Left ventricle myocardium inferior (tissue), 1 donor: Measurements from ENCODE around the gene SNX25. TPM values are rescaled to one million over a fixed set of nuclear protein-coding genes. Genes with fewer than 3 reads are reported as not detected.
"Not testable (repeated sequence)": the region's sequence is repeated elsewhere in the genome, so short reads cannot be mapped to it uniquely, and the experiment has no call there.

Source experiments
- DNase-seq: peaks from one replicate; pipeline ENCODE4 v3.0.0-alpha.2; 2020
- H3K27ac ChIP-seq: fragments of 200-600 bp; replicated peaks from 2 replicates; pipeline ENCODE4 v1.8.0; 2021
- H3K27me3 ChIP-seq: fragments of 200-600 bp; 2 replicates; pipeline ENCODE4 v1.8.0; 2021; ENCODE audit warnings: low read depth
- H3K36me3 ChIP-seq: fragments of 200-600 bp; 2 replicates; pipeline ENCODE4 v1.8.0; 2021
- H3K4me1 ChIP-seq: fragments of 200-600 bp; 2 replicates; pipeline ENCODE4 v1.8.0; 2021
- H3K4me3 ChIP-seq: fragments of 200-600 bp; 2 replicates; pipeline ENCODE4 v1.8.0; 2021; ENCODE audit warnings: mild to moderate bottlenecking, moderate library complexity
- H3K9me3 ChIP-seq: fragments of 200-600 bp; replicated peaks from 2 replicates; pipeline ENCODE4 v1.8.0; 2021
- CTCF ChIP-seq: fragments of 200-600 bp; IDR thresholded peaks from 2 replicates; pipeline ENCODE4 v1.8.0; 2021; ENCODE audit warnings: antibody characterized with exemption, mild to moderate bottlenecking, borderline replicate concordance
- intact Hi-C: fragments of 100-400 bp; cut with micrococcal nuclease; formaldehyde crosslinking; loops from one replicate; pipeline ENCODE4 v1.11.0; 2022
- total RNA-seq: library from RNA; stranded (reverse); fragmentation: NEBNext Ultra II Directional; extraction: Animal tissue kit (Norgen Biotek cat#: 25700); gene quantifications from one replicate; pipeline ENCODE4 v1.2.1, GENCODE V29; 2021
- donor health status: DM: no; HTN: yes; CAD: no; lungs with severe emphysema.

SNX25 gene
- total RNA-seq, 1 donor from 2014 or later: 10.8 TPM

DNA sequence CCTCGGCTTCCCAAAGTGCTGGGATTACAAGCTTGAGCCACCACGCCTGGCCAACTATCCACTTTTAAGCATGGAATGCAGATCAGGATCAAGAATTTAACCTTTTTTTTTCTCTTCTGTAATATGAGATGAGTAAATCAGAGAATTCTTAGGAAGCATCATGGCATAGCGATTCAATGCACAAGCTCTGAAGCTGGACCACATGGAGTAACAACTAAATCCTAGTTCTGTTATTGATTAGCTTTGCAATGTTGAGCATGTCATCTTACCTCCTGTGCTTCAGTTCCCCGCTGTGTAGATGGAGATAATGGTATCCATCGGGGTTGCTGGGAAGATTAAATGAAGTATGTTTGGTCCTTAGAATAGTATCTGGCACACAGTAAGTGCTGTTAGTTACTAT is 1.9 kb upstream of the SNX25 start:
- no peak for TF ChIP-seq CTCF
- no peak overlapping the region for H3K27ac ChIP-seq
- no peaks in the 10 kb centered on the region for H3K36me3 ChIP-seq
- DNase-seq: no peak
- H3K9me3 ChIP-seq: no peaks in the 10 kb centered on the region
- no peaks in the 10 kb centered on the region for H3K27me3 ChIP-seq
- intact Hi-C loops: no loop called here
- peaks cover 55% of the 10 kb centered on the region for H3K4me1 ChIP-seq
- H3K4me3 ChIP-seq: no peak overlapping the region

DNA sequence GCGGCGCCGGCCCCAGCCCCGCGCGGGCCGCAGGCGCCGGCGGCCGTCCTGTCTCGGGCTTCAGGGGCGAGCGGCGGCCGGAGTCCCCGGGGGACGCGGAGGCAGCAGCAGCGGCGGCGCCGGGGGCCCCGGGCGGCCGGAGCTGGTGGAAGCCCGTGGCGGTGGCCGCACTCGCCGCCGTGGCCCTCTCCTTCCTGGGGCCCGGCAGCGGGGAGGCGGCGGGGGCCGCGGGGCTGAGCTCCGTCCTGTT is 379 bp downstream of the SNX25 start:
- H3K27me3 ChIP-seq, DNase-seq, intact Hi-C loops, H3K36me3 ChIP-seq, H3K9me3 ChIP-seq: not testable (repeated sequence)
- Histone ChIP-seq H3K27ac (peak overlapping the region; percentile 90), H3K4me1 (peaks cover 36% of the 10 kb centered on the region), H3K4me3 (peak overlapping the region; percentile 81)

GRCh38 chr4:185210102-185210981 is 944 bp downstream of the SNX25 start:
- peak overlapping the region; percentile 81 for H3K4me3 ChIP-seq
- intact Hi-C loops: no loop called here
- peak overlapping the region; percentile 90 for H3K27ac ChIP-seq

GRCh38 chr4:185211035-185211434 is 1.6 kb downstream of the SNX25 start:
- Histone ChIP-seq H3K4me1 (peaks cover 39% of the 10 kb centered on the region), H3K36me3 (no peaks in the 10 kb centered on the region), H3K27ac (peak overlapping the region; percentile 90), H3K27me3 (no peaks in the 10 kb centered on the region), H3K9me3 (no peaks in the 10 kb centered on the region), H3K4me3 (peak overlapping the region; percentile 81)
- no peak for DNase-seq
- intact Hi-C loops: no loop called here
- TF ChIP-seq CTCF: no peak

More at GRCh38 chr4:185210102-185210981, 944 bp downstream of the SNX25 start:
- no peaks in the 10 kb centered on the region for H3K27me3 ChIP-seq
- H3K9me3 ChIP-seq: no peaks in the 10 kb centered on the region
- peak; percentile 38 for DNase-seq
- H3K4me1 ChIP-seq: peaks cover 34% of the 10 kb centered on the region
- no peaks in the 10 kb centered on the region for H3K36me3 ChIP-seq
- no peak for TF ChIP-seq CTCF

GRCh38 chr4:185211641-185212040 is 2.2 kb downstream of the SNX25 start:
- no peak for TF ChIP-seq CTCF
- intact Hi-C loops: no loop called here
- Histone ChIP-seq H3K27me3 (no peaks in the 10 kb centered on the region), H3K4me3 (no peak overlapping the region), H3K36me3 (no peaks in the 10 kb centered on the region), H3K27ac (no peak overlapping the region), H3K9me3 (no peaks in the 10 kb centered on the region), H3K4me1 (peaks cover 40% of the 10 kb centered on the region)
- no peak for DNase-seq

DNA sequence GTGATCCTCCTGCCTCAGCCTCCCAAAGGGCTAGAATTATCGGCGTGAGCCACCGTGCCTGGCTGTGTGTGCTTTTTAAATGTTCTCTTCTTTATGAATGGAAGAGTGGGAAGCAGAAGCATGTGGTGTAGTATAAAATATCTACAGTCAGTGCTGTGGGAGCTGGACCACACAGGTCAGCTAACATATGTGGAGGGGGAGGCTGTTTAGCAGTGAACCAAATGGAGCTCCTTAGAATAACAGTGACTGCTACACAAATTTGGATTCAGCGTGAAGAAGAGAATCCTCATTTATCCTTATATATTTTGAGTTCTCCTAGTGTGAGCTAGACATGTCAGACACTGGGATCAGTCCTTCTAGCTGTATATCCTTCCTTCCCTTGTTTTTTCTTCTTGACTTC is 3.2 kb downstream of the SNX25 start:
- no peak overlapping the region for H3K4me3 ChIP-seq
- no peaks in the 10 kb centered on the region for H3K27me3 ChIP-seq
- no peaks in the 10 kb centered on the region for H3K9me3 ChIP-seq
- no peak for DNase-seq
- intact Hi-C loops: no loop called here
- no peak overlapping the region for H3K27ac ChIP-seq
- peaks cover 49% of the 10 kb centered on the region for H3K4me1 ChIP-seq
- TF ChIP-seq CTCF: no peak
- H3K36me3 ChIP-seq: no peaks in the 10 kb centered on the region
